Measurements from ENCODE around the gene FERMT3. TPM values are rescaled to one million over a fixed set of nuclear protein-coding genes. Genes with fewer than 3 reads are reported as not detected.

The FERMT3 gene
- total RNA-seq, 1 experiment from 2014 or later, result 10.6 TPM

- H4K5ac ChIP-seq (ENCODE audit: insufficient read length, low read depth, low read length), result no peak overlapping the region
- no peak overlapping the region for H3K23ac ChIP-seq (ENCODE audit: insufficient read length, low read depth, low read length)
- H2BK15ac ChIP-seq (ENCODE audit: low read depth, low read length), result no peak overlapping the region
- H2BK120ac ChIP-seq (ENCODE audit: low read depth, low read length, poor library complexity, severe bottlenecking), result no peak overlapping the region
- peak overlapping the region; percentile 85 to 93 for H3K4me3 Mint-ChIP-seq
- peak overlapping the region; percentile 26 for H3K9ac ChIP-seq (ENCODE audit: extremely low read depth, insufficient read length, low read length)
- peak overlapping the region in 2 of 3 experiments; percentile 93 to 99; a peak in 4 of 7 replicates for H3K27ac Mint-ChIP-seq
- H3K79me2 ChIP-seq (ENCODE audit: insufficient read depth, low read length), result peaks cover 9% of the 10 kb centered on the region; the same call in 1 of the 2 replicates
- H3K27me3 Mint-ChIP-seq (ENCODE audit: low read depth), result no peaks in the 10 kb centered on the region
- H3K9me3 Mint-ChIP-seq, result no peaks in the 10 kb centered on the region
- no peak for TF ChIP-seq CTCF (conservative IDR thresholded peaks at IDR 0.05)
- H3K18ac ChIP-seq (ENCODE audit: insufficient read length, low read depth, low read length), result no peak overlapping the region
- no peak overlapping the region for H3K56ac ChIP-seq (ENCODE audit: insufficient read length, low read depth, low read length)
- H2AFZ ChIP-seq (ENCODE audit: low read length), result no peak overlapping the region
- no peak overlapping the region for H3T11ph ChIP-seq (ENCODE audit: low read length)
- no peaks in the 10 kb centered on the region for H3K4me1 ChIP-seq (ENCODE audit: insufficient read depth, low read length)
- H2AK5ac ChIP-seq (ENCODE audit: insufficient read length, low read length), result no peak overlapping the region
- H3K27ac ChIP-seq (ENCODE audit: insufficient read length, low read depth, low read length), result no peak overlapping the region
- H3K4me1 Mint-ChIP-seq, result peaks cover 22 to 28% of the 10 kb centered on the region in 2 experiments
- H2BK20ac ChIP-seq (ENCODE audit: low read depth, low read length, poor library complexity, severe bottlenecking), result no peak overlapping the region
- peaks cover 16% of the 10 kb centered on the region for H3K23me2 ChIP-seq (ENCODE audit: insufficient read length, low read depth, low read length, poor library complexity, severe bottlenecking)
- no peak overlapping the region; the same call in 1 of the 2 replicates for H3K14ac ChIP-seq (ENCODE audit: insufficient read depth, low read length)
- H4K8ac ChIP-seq (replicated peaks; ENCODE audit: insufficient read length, low read depth, low read length), result no peak overlapping the region
- H3K9me3 ChIP-seq (ENCODE audit: control insufficient read depth, low read depth, low read length), result no peaks in the 10 kb centered on the region
- H3K27me3 ChIP-seq (ENCODE audit: insufficient read depth, low read length), result no peaks in the 10 kb centered on the region
- H2BK5ac ChIP-seq (ENCODE audit: insufficient read length, low read length), result no peak overlapping the region
- H4K20me1 ChIP-seq (ENCODE audit: control insufficient read depth, insufficient read depth, insufficient read length), result no peaks in the 10 kb centered on the region
- H3K4me2 ChIP-seq (ENCODE audit: insufficient read depth, insufficient read length, low read length), result peak overlapping the region; percentile 81
- no CpG with 5 or more reads among the region's 63 CpGs for WGBS (ENCODE audit: extremely low coverage, insufficient read length, low lambda C conversion rate)
- peaks cover 13 to 45% (median 26%) of the 10 kb centered on the region in 3 experiments for H3K36me3 Mint-ChIP-seq (ENCODE audit: insufficient read depth in 1 of 3, low read depth in 3 of 3)
- no peak overlapping the region for H2BK12ac ChIP-seq (ENCODE audit: insufficient read length, low read depth, low read length)
- H3K4ac ChIP-seq (ENCODE audit: low read depth, low read length), result no peak overlapping the region
- peak; percentile 75 for DNase-seq
- no peaks in the 10 kb centered on the region for H3K79me1 ChIP-seq (ENCODE audit: insufficient read depth, low read depth, low read length, poor library complexity, severe bottlenecking)
- H4K91ac ChIP-seq (ENCODE audit: insufficient read length, low read depth, low read length), result no peak overlapping the region
Observed at GRCh38 chr11:64241491-64242374, 35.2 kb downstream of the FERMT3 start.
